SH-SY5Y (cell line): ENCODE results near the gene SLC23A1.

Experiments used
- GATA2 ChIP-seq: IDR thresholded peaks from 2 replicates; pipeline ENCODE4 v1.6.1; 2011; ENCODE audit warnings: mild to moderate bottlenecking, low read depth, low read length
- GATA3 ChIP-seq: IDR thresholded peaks from 2 replicates; pipeline ENCODE4 v1.6.1; 2011; ENCODE audit warnings: low read depth, mild to moderate bottlenecking, low read length, moderate library complexity

DNA sequence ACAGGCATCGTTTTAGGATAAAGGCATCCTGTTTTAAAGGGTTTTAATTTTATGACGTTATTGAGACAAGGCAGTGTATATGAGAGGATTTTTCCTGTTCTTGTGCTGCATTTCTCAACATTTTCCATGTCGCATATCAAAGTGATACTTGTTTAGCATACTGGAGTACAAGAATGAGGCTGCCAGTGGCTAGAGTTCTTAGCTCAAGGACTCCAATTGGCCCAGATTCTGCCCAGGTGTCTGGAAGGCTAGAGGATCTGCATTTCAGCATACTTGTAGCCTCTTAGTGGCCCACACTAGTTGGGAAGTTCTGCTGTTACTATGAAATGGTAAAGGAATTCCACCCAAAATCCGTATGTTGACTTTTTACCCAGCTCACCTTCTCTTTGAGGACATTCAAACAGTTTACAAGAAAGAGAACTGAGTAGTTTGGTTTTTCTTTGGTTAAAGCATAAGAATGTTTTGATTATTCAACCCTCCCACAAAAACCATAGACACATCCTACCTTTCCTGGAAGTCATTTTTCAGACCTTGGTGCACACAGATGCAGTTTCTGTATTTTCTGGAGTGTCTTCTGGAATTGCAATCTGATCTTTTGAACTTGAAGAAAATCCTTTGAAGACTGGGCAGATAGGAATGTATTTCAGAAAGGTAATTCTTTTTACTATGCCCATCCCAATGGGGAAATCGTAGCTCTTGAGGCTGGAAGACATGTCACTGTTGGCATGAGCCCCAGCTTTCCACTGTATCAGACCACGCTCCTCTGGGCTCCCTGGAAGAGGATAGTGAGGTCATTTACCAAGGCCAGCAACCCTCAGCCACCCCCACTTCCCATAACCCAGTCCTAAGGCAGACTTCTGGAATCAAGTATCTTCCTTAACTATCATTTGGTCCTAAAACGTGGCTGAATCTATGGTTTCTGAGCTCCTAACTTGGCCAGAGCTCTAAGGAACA lies 11.3 kb downstream of the SLC23A1 start:
- TF ChIP-seq GATA3 (no peak), GATA2 (no peak)
